ENCODE data around the gene AHSA1. TPM values are rescaled to one million over a fixed set of nuclear protein-coding genes. Genes with fewer than 3 reads are reported as not detected.

AHSA1 gene
- total and polyA plus RNA-seq, 10 of the 15 experiments (the other 5 are each of a cell fraction or from before 2014, with no cell fraction given): 51.8 to 295 (median 201) TPM

DNA sequence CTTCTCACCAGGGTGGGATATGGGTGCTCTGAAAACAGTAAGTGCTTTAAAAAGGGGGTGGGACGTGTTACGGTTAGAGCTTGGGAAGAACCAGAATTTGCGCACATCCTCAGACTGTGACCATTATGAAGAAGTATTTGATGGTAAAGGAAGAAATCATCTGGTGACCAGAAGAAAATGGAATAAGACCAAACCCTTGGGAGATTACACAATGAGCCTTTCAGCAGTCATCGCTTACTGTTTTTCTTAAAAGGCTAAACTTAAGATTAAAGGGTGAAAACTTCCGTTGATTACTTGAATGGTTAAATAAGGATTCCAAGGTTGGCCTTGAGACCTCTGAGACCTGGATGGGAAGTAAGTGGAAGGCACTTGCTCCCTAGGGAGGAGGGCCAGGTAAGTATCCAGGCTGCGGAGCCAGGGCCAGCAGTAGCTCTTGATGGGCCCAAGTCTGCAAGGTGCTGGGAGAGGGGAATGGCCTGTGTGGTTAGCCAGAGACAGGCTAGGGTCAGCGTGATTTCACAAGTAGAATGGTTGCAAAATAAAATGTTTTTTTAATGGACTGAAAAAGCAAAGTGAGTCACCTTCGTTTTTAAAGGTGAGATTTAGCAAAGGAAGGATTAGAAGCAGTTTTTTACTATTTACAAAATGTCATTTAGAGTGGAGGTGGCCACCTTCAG lies 53.7 kb downstream of the AHSA1 start:
- Histone ChIP-seq H3K4me1 (ENCODE audit: control insufficient read depth, insufficient read depth, low read length) (no peaks in the 10 kb centered on the region), H4K20me1 (ENCODE audit: control insufficient read depth, insufficient read depth) (no peaks in the 10 kb centered on the region), H3K79me2 (ENCODE audit: control insufficient read depth, insufficient read depth, low read length) (no peaks in the 10 kb centered on the region), H3K27me3 (replicated peaks in 1 of 2; ENCODE audit: control insufficient read depth in 2 of 2, insufficient read depth in 2 of 2, low read length in 1 of 2) (no peaks in the 10 kb centered on the region), H3K27ac (ENCODE audit: control insufficient read depth, insufficient read depth) (no peak overlapping the region), H3K4me2 (ENCODE audit: control insufficient read depth, insufficient read depth) (no peak overlapping the region), H3K36me3 (ENCODE audit: control insufficient read depth in 2 of 2, insufficient read depth in 2 of 2, low read length in 1 of 2) (peaks cover 3 to 10% of the 10 kb centered on the region in 2 experiments; a peak in 2 of 4 replicates), H3K9ac (ENCODE audit: control insufficient read depth, insufficient read depth, low read length) (no peak overlapping the region), H2AFZ (ENCODE audit: control insufficient read depth, low read depth, low read length) (no peak overlapping the region), H3K9me3 (replicated peaks; ENCODE audit: control insufficient read depth, insufficient read depth, low read length) (no peaks in the 10 kb centered on the region), H3K4me3 (no peak overlapping the region)
- FAIRE-seq: no peak
- BruUV-seq (replicated peaks): no TSS peak
- intact Hi-C loops (cut with micrococcal nuclease; ENCODE audit: unreplicated experiment): no loop called here
- 84% methylated on average over 8 of the region's 8 CpGs for WGBS (ENCODE audit: insufficient coverage, insufficient replicate concordance, low lambda C conversion rate, missing lambda C conversion rate)
- no peak for DNase-seq (ENCODE audit: low read depth, low spot score)
- ChIA-PET CTCF (no interaction called here), SMC1A (ENCODE audit: uncharacterized antibody, unreplicated experiment) (no interaction called here), POLR2A (no interaction called here), RAD21 (ENCODE audit: unreplicated experiment) (no interaction called here)
- ATAC-seq: no peak
- in situ Hi-C loops (cut with MboI): no loop called here
- TF ChIP-seq NFYA (IDR thresholded peaks at IDR 0.05; ENCODE audit: borderline replicate concordance, low read depth, low read length) (no peak), TAF1 (IDR thresholded peaks at IDR 0.05; ENCODE audit: borderline replicate concordance, low read depth, low read length) (no peak), SMARCA5 (IDR thresholded peaks at IDR 0.05) (no peak), POU2F2 (IDR thresholded peaks at IDR 0.05; ENCODE audit: borderline replicate concordance, low read depth, low read length) (no peak), IRF4 (IDR thresholded peaks at IDR 0.05; ENCODE audit: low read depth, low read length) (no peak), POLR2AphosphoS2 (IDR thresholded peaks at IDR 0.05; ENCODE audit: low read depth, low read length) (no peak)
- TF ChIP-seq, protein P1, sequence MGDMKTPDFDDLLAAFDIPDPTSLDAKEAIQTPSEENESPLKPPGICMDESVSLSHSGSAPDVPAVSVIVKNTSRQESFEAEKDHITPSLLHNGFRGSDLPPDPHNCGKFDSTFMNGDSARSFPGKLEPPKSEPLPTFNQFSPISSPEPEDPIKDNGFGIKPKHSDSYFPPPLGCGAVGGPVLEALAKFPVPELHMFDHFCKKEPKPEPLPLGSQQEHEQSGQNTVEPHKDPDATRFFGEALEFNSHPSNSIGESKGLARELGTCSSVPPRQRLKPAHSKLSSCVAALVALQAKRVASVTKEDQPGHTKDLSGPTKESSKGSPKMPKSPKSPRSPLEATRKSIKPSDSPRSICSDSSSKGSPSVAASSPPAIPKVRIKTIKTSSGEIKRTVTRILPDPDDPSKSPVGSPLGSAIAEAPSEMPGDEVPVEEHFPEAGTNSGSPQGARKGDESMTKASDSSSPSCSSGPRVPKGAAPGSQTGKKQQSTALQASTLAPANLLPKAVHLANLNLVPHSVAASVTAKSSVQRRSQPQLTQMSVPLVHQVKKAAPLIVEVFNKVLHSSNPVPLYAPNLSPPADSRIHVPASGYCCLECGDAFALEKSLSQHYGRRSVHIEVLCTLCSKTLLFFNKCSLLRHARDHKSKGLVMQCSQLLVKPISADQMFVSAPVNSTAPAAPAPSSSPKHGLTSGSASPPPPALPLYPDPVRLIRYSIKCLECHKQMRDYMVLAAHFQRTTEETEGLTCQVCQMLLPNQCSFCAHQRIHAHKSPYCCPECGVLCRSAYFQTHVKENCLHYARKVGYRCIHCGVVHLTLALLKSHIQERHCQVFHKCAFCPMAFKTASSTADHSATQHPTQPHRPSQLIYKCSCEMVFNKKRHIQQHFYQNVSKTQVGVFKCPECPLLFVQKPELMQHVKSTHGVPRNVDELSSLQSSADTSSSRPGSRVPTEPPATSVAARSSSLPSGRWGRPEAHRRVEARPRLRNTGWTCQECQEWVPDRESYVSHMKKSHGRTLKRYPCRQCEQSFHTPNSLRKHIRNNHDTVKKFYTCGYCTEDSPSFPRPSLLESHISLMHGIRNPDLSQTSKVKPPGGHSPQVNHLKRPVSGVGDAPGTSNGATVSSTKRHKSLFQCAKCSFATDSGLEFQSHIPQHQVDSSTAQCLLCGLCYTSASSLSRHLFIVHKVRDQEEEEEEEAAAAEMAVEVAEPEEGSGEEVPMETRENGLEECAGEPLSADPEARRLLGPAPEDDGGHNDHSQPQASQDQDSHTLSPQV (IDR thresholded peaks at IDR 0.05): no peak
- TF ChIP-seq, protein P2, sequence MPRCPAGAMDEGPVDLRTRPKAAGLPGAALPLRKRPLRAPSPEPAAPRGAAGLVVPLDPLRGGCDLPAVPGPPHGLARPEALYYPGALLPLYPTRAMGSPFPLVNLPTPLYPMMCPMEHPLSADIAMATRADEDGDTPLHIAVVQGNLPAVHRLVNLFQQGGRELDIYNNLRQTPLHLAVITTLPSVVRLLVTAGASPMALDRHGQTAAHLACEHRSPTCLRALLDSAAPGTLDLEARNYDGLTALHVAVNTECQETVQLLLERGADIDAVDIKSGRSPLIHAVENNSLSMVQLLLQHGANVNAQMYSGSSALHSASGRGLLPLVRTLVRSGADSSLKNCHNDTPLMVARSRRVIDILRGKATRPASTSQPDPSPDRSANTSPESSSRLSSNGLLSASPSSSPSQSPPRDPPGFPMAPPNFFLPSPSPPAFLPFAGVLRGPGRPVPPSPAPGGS (IDR thresholded peaks at IDR 0.05; ENCODE audit: borderline replicate concordance, insufficient read depth, low read depth, low read length, poor library complexity, severe bottlenecking): no peak
- TF ChIP-seq, protein P3, sequence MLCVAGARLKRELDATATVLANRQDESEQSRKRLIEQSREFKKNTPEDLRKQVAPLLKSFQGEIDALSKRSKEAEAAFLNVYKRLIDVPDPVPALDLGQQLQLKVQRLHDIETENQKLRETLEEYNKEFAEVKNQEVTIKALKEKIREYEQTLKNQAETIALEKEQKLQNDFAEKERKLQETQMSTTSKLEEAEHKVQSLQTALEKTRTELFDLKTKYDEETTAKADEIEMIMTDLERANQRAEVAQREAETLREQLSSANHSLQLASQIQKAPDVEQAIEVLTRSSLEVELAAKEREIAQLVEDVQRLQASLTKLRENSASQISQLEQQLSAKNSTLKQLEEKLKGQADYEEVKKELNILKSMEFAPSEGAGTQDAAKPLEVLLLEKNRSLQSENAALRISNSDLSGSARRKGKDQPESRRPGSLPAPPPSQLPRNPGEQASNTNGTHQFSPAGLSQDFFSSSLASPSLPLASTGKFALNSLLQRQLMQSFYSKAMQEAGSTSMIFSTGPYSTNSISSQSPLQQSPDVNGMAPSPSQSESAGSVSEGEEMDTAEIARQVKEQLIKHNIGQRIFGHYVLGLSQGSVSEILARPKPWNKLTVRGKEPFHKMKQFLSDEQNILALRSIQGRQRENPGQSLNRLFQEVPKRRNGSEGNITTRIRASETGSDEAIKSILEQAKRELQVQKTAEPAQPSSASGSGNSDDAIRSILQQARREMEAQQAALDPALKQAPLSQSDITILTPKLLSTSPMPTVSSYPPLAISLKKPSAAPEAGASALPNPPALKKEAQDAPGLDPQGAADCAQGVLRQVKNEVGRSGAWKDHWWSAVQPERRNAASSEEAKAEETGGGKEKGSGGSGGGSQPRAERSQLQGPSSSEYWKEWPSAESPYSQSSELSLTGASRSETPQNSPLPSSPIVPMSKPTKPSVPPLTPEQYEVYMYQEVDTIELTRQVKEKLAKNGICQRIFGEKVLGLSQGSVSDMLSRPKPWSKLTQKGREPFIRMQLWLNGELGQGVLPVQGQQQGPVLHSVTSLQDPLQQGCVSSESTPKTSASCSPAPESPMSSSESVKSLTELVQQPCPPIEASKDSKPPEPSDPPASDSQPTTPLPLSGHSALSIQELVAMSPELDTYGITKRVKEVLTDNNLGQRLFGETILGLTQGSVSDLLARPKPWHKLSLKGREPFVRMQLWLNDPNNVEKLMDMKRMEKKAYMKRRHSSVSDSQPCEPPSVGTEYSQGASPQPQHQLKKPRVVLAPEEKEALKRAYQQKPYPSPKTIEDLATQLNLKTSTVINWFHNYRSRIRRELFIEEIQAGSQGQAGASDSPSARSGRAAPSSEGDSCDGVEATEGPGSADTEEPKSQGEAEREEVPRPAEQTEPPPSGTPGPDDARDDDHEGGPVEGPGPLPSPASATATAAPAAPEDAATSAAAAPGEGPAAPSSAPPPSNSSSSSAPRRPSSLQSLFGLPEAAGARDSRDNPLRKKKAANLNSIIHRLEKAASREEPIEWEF (IDR thresholded peaks at IDR 0.05; ENCODE audit: insufficient replicate concordance, low read depth, low read length): no peak

Data from GM12878 (cell line).